ENCODE results near the gene OSTF1.

OSTF1 gene

DNA sequence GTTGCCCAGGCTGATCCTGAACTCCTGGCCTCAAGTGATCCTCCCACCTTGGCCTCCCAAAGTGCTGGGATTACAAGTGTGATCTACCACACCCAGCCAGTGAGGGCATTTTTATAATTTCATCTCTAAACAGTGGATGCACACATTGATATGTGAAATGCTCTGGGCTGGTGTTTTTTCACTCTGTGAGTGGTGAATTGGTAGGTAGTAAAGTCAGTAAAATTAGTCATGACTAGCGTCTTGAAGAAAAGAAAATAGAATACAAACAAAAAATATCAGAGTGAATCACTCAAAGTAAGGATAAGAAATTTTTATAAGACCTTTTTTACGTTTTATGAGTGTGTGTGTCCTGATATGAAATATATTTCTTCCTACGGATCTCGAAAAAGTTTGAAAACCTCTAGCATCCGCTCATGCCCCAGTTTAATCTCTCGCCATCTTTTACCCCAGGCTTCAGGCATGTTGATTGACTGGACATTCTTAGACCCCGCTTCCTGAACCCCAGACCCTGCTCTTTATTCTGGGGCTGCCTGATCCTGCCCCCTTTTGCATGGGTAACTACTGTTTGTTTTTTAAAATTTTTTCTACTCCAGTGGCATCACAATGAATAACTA, 14.0 kb downstream of the OSTF1 start:
- no peak overlapping the region for H3K27ac ChIP-seq
- TF ChIP-seq, protein P1, sequence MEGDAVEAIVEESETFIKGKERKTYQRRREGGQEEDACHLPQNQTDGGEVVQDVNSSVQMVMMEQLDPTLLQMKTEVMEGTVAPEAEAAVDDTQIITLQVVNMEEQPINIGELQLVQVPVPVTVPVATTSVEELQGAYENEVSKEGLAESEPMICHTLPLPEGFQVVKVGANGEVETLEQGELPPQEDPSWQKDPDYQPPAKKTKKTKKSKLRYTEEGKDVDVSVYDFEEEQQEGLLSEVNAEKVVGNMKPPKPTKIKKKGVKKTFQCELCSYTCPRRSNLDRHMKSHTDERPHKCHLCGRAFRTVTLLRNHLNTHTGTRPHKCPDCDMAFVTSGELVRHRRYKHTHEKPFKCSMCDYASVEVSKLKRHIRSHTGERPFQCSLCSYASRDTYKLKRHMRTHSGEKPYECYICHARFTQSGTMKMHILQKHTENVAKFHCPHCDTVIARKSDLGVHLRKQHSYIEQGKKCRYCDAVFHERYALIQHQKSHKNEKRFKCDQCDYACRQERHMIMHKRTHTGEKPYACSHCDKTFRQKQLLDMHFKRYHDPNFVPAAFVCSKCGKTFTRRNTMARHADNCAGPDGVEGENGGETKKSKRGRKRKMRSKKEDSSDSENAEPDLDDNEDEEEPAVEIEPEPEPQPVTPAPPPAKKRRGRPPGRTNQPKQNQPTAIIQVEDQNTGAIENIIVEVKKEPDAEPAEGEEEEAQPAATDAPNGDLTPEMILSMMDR (conservative IDR thresholded peaks at IDR 0.05; ENCODE audit: low read depth), result no peak
- ChIA-PET POLR2A (ENCODE audit: low non-redundant PET) (no interaction called here), CTCF (no interaction called here)
- DNase-seq (ENCODE audit: low spot score), result no peak

DNA sequence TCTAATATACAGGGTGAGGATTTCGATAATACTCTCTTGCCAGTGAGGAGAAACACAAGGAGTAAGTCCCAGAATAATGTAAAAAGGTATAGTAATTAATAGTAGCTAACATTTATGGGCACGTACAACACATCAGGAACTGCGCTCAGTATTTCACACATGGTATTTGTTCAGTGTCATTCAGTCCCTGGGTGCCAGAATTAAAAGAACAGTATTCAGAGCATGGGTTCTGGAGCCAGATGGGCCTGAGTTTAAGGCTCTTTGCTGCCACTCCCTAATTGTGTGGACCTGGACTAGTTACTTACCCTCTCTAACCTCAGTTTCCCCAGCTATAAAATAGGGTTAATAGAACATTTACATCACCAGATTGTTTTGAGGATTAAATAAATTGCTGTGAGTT, 16.3 kb downstream of the OSTF1 start:
- ChIA-PET CTCF (interaction anchor here (0.6 kb wide), 1 partner anchor 15 kb away, joined by 4 read pairs; no protein-coding TSS in a partner anchor), POLR2A (ENCODE audit: low non-redundant PET) (no interaction called here)
- no peak overlapping the region for H3K27ac ChIP-seq
- DNase-seq (ENCODE audit: low spot score), result no peak
- TF ChIP-seq, protein P1 (conservative IDR thresholded peaks at IDR 0.05; ENCODE audit: low read depth), result no peak

DNA sequence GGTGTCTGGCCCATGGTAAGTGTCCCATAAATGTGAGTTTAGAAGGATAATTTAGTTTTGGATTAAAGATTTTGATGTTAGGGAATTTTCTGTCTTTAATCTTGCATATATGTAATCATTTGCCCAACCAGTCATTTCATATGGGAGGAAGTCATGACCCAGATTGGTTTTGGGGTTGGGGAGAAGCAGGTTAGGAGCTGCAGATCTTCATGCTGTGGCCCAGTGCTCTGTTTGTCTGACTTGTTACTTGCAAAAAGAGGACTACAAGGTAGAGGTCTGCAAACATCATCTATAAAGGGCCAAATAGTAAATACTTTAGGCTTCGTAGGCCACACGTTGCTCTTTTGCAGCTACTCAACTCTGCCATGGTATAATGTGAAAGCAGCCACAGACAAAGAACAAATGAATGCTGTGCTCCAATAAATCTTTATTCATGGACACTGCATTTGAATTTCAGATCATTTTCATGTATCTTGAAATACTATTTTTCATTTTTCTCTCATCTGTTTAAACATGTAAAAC, 16.8 kb downstream of the OSTF1 start:
- no peak overlapping the region for H3K27ac ChIP-seq
- CTCF ChIA-PET, result interaction anchor here (0.6 kb wide), 1 partner anchor 15 kb away, joined by 4 read pairs; no protein-coding TSS in a partner anchor
- TF ChIP-seq, protein P1 (conservative IDR thresholded peaks at IDR 0.05; ENCODE audit: low read depth), result no peak
- POLR2A ChIA-PET (ENCODE audit: low non-redundant PET), result no interaction called here
- DNase-seq (ENCODE audit: low spot score), result no peak

DNA sequence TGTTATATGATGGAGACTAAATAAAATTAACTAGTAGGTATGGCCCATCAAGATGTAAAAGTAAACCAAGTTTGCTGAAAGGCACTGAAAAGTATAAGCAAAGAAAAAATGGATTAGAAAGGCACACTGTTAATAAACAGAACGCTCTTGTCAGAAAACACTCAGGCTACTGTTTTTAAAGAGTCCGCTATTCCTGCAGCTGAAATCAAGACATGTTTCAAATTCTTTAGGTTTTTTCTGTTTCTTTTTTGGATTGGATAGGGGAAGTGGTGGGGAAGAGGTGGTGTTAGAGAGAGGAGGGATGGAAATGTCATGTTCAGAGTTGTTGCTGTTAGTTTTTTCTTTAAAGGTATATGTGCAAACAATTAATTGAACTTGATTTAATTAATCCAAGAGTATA, 17.5 kb downstream of the OSTF1 start:
- TF ChIP-seq, protein P1 (conservative IDR thresholded peaks at IDR 0.05; ENCODE audit: low read depth), result no peak
- ChIA-PET POLR2A (ENCODE audit: low non-redundant PET) (no interaction called here), CTCF (no interaction called here)
- no peak overlapping the region for H3K27ac ChIP-seq
- DNase-seq (ENCODE audit: low spot score), result no peak

DNA sequence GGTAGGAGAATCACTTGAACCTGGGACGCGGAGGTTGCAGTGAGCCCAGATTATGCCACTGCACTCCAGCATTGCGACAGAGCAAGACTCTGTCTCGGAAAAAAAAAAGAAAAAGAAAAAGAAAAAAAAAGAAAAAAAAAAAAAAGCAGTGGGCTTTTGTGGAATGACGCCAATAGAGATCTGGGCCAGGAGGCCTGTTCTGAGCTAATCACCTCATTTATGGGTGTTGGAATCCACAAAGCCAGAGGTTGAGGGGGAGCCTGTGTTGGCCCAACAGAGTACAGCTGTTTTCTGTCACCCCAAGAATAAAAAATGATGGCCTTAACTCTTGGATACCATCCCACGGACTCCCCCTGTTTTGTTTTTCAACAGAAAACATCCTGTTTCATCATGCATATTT, 18.5 kb downstream of the OSTF1 start:
- ChIA-PET POLR2A (ENCODE audit: low non-redundant PET) (no interaction called here), CTCF (interaction anchor here (0.6 to 1.1 kb wide), 3 partner anchors 13 to 43 kb away, joined by 3 read pairs; partner anchors contain the start of genes NMRK1 and OSTF1)
- H3K27ac ChIP-seq, result no peak overlapping the region
- no peak for DNase-seq (ENCODE audit: low spot score)
- TF ChIP-seq, protein P1 (conservative IDR thresholded peaks at IDR 0.05; ENCODE audit: low read depth), result no peak

DNA sequence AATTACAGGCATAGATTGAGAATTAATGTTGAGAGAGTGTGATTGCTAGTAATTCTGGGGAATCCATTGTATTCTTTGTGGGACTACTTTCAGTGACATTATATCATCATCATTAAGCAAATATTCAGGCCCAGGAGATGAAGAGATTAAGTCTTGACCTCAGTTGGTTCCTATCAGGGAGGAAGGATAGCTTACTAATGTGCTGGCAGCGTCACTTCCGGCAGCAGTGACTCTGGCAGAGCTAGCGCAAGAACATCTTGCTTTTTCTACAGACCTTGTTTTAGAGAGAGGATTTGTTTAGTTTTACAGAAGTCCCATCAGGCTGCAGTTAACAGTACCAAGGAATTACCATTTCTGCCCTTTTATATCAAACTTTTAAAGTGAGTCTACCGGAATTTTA, 20.3 kb downstream of the OSTF1 start:
- DNase-seq (ENCODE audit: low spot score), result no peak
- CTCF ChIA-PET, result interaction anchor here (0.6 to 0.9 kb wide), 2 partner anchors 13 to 22 kb away, joined by 3 to 4 read pairs; no protein-coding TSS in a partner anchor
- TF ChIP-seq, protein P1 (conservative IDR thresholded peaks at IDR 0.05; ENCODE audit: low read depth), result no peak
- H3K27ac ChIP-seq, result no peak overlapping the region
- POLR2A ChIA-PET (ENCODE audit: low non-redundant PET), result no interaction called here
